DOHH2 (cell line): ENCODE measurements around the gene VARS2.

Experiments
- H3F3A ChIP-seq: fragments of 200-600 bp; sonication (generic), shearing (Covaris generic); 2 replicates; pipeline ENCODE4 v1.6.0; 2016; ENCODE audit warnings: antibody characterized with exemption, mild to moderate bottlenecking; ENCODE audit not compliant: control insufficient read depth, insufficient read depth
- H3K27ac ChIP-seq: fragments of 200-600 bp; sonication (generic); 2 replicates; pipeline ENCODE4 v1.5.1; 2014; ENCODE audit warnings: low read depth, mild to moderate bottlenecking, low read length, moderate library complexity
- H3K27me3 ChIP-seq: fragments of 200-600 bp; sonication (generic); 2 replicates; pipeline ENCODE4 v1.6.1; 2014; ENCODE audit warnings: mild to moderate bottlenecking, low read length, mixed read lengths; ENCODE audit not compliant: control insufficient read depth
- H3K36me3 ChIP-seq: fragments of 200-600 bp; sonication (generic); 2 replicates; pipeline ENCODE4 v1.6.1; 2014; ENCODE audit warnings: mild to moderate bottlenecking, low read length, moderate library complexity, mixed read lengths; ENCODE audit not compliant: control insufficient read depth
- H3K4me1 ChIP-seq: fragments of 200-600 bp; sonication (generic); 2 replicates; pipeline ENCODE4 v1.6.1; 2014; ENCODE audit warnings: mild to moderate bottlenecking, low read length, mixed read lengths; ENCODE audit not compliant: control insufficient read depth
- H3K4me2 ChIP-seq: fragments of 200-600 bp; sonication (generic); 2 replicates; pipeline ENCODE4 v1.6.0; 2014; ENCODE audit warnings: mild to moderate bottlenecking, low read length, moderate library complexity
- H3K4me3 ChIP-seq: fragments of 200-600 bp; sonication (generic); 2 replicates; pipeline ENCODE4 v1.5.1; 2014; ENCODE audit warnings: mild to moderate bottlenecking, low read length, mixed read lengths
- H3K79me2 ChIP-seq: fragments of 200-600 bp; sonication (generic); 2 replicates; pipeline ENCODE4 v1.6.1; 2014; ENCODE audit warnings: mild to moderate bottlenecking, low read length, mixed read lengths; ENCODE audit not compliant: control insufficient read depth
- H3K9me2 ChIP-seq: fragments of 200-600 bp; sonication (generic); replicated peaks from 2 replicates; pipeline ENCODE4 v1.6.1; 2014; ENCODE audit warnings: mild to moderate bottlenecking, low read length, mixed read lengths; ENCODE audit not compliant: control insufficient read depth
- H3K9me3 ChIP-seq: fragments of 200-600 bp; sonication (generic); 2 replicates; pipeline ENCODE4 v1.6.1; 2014; ENCODE audit warnings: antibody characterized with exemption, low read length, mixed read lengths; ENCODE audit not compliant: control insufficient read depth, insufficient read depth
- H4K20me1 ChIP-seq: fragments of 200-600 bp; sonication (generic); 2 replicates; pipeline ENCODE4 v1.6.0; 2014; ENCODE audit warnings: low read depth, mild to moderate bottlenecking, antibody characterized with exemption, low read length, moderate library complexity; ENCODE audit not compliant: control insufficient read depth, insufficient read depth
- CTCF ChIP-seq: fragments of 200-600 bp; sonication (generic); IDR thresholded peaks from one replicate; pipeline ENCODE4 v1.5.1; 2014; ENCODE audit warnings: antibody characterized with exemption, mild to moderate bottlenecking, low read depth, low read length; ENCODE audit not compliant: poor library complexity, severe bottlenecking
- EZH2phosphoT487 ChIP-seq: fragments of 200-600 bp; sonication (generic); IDR thresholded peaks from 2 replicates; pipeline ENCODE4 v1.6.1; 2017; ENCODE audit warnings: borderline replicate concordance, mild to moderate bottlenecking, antibody characterized with exemption, low read length, moderate library complexity, mixed read lengths

The VARS2 gene

GRCh38 chr6:30897882-30898281 lies 16.2 kb upstream of the VARS2 start:
- Histone ChIP-seq H3K79me2 (no peaks in the 10 kb centered on the region), H3K9me2 (no peaks in the 10 kb centered on the region), H3K27me3 (no peaks in the 10 kb centered on the region), H3F3A (no peaks in the 10 kb centered on the region), H3K4me3 (no peak overlapping the region), H4K20me1 (no peaks in the 10 kb centered on the region), H3K4me2 (no peak overlapping the region), H3K9me3 (no peaks in the 10 kb centered on the region), H3K27ac (no peak overlapping the region), H3K36me3 (peaks cover 9% of the 10 kb centered on the region; the same call in 1 of the 2 replicates), H3K4me1 (peaks cover 7% of the 10 kb centered on the region)
- TF ChIP-seq CTCF: no peak
- no peak for TF ChIP-seq EZH2phosphoT487

GRCh38 chr6:30898750-30899360 lies 15.2 kb upstream of the VARS2 start:
- no peak overlapping the region for H3K4me3 ChIP-seq
- no peaks in the 10 kb centered on the region for H3F3A ChIP-seq
- no peaks in the 10 kb centered on the region for H3K79me2 ChIP-seq
- no peaks in the 10 kb centered on the region for H4K20me1 ChIP-seq
- H3K36me3 ChIP-seq: peaks cover 9% of the 10 kb centered on the region; the same call in 1 of the 2 replicates
- no peaks in the 10 kb centered on the region for H3K9me2 ChIP-seq
- no peak overlapping the region for H3K4me2 ChIP-seq
- H3K4me1 ChIP-seq: peaks cover 10% of the 10 kb centered on the region
- H3K27ac ChIP-seq: no peak overlapping the region
- H3K27me3 ChIP-seq: no peaks in the 10 kb centered on the region
- no peak for TF ChIP-seq CTCF
- no peak for TF ChIP-seq EZH2phosphoT487
- H3K9me3 ChIP-seq: no peaks in the 10 kb centered on the region

DNA sequence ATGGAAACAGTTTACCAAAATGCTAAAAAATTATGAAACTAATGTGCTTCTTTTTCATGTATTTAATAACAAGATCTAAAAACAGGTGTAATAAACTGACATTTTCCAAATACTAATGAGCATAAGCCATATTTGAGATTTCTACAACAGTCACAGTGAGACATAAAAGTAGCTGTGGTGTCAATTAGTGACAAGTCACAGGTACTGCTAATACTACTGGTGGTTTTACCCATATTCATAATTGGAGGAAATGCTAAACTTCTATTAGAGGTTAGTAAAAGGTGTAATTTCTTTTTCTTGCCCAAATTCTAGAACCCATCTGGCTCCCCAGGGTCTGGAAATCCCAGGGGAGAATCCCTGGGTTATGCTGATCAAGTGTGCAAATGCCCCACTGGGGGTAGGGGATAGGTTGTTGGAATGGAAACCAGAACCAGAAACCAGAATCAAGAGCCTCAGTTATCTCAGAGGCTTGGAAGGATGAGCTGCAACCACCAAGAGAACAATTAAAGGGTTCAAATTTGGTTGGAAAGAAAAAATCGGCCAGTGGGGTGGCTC lies 13.1 kb upstream of the VARS2 start:
- no peaks in the 10 kb centered on the region for H4K20me1 ChIP-seq
- no peak overlapping the region for H3K27ac ChIP-seq
- no peak overlapping the region for H3K4me3 ChIP-seq
- H3K27me3 ChIP-seq: no peaks in the 10 kb centered on the region
- H3K36me3 ChIP-seq: peaks cover 9% of the 10 kb centered on the region; the same call in 1 of the 2 replicates
- no peak overlapping the region for H3K4me2 ChIP-seq
- peaks cover 10% of the 10 kb centered on the region for H3K4me1 ChIP-seq
- H3K79me2 ChIP-seq: no peaks in the 10 kb centered on the region
- H3K9me2 ChIP-seq: no peaks in the 10 kb centered on the region
- TF ChIP-seq EZH2phosphoT487 (no peak), CTCF (no peak)
- no peaks in the 10 kb centered on the region for H3K9me3 ChIP-seq
- no peaks in the 10 kb centered on the region for H3F3A ChIP-seq
